Endometrium (tissue), 2 donors: ENCODE results near the gene OGT.
"Not testable (repeated sequence)": the region's sequence is repeated elsewhere in the genome, so short reads cannot be mapped to it uniquely, and the experiment has no call there.

ENCODE experiments used
- FAIRE-seq: peaks from 2 replicates; lab custom pipeline; 2012; peaks lifted over from hg19 to GRCh38; lab: Jason Lieb, UNC
- donor health status: control.
- donor health status: control.

The OGT gene

GRCh38 chrX:71540801-71541200 lies 7.9 kb downstream of the OGT start:
- no peak for FAIRE-seq

DNA sequence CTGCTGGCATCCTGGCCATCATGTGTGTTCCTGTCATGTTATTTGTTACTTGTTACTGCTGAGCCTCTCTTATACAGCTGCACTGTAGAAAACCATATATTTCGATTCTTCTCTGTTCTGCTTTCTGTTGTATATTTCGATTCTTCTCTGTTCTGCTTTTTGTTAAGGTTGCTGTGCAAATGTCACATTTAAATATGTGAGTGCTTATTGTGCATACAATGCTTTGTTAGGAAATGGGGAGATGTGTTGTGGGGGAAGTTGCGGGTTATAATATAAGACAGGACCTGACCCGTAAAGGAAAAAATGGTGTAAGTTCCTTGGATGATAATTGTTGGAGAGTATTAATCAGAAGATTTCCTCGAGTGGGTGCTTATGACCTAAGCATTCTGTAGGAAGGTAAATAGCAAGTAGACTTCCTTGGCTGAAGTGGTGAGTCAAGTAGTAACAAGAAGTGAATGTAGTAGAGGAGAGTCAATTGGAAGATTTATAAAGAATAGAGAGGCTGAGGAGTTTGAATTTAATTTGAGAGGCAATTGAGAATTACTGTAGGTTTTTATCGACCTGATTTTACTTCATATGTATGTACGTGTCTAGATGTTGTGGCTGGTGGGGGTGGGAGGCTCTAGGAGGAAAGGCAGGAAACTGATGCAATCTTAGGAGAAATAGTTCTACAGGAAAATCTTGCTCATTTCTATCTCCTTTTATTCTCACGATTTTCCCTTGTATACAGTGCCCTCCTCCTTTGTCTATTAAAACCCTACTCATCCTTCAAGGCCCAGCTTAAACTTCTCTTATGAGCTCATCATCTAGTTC lies 8.5 kb downstream of the OGT start:
- no peak for FAIRE-seq

- no peak for FAIRE-seq
These were observed 9.5 kb downstream of the OGT start for GRCh38 chrX:71542411-71542810.

GRCh38 chrX:71542825-71543224 lies 9.9 kb downstream of the OGT start:
- FAIRE-seq = no peak

DNA sequence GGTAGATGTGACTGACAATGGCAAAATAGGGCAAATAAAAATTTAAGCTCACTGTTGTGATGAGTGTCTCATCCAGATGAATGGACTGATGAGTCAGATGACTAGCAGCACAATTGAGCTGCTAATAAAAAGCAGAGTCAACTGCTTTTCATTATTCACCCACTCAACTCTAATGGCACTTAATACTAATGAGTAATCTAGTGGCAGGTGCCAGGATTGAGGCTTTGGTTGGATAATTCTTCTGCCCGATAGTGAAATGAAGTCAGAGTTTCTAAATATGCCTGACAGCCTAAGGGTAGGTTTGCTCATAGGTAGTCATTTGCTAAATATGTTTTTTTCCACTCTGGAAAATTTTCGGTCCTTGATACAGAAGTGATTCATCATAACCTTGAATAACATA lies 10.4 kb downstream of the OGT start:
- no peak for FAIRE-seq

GRCh38 chrX:71545364-71545763 lies 12.5 kb downstream of the OGT start:
- FAIRE-seq = no peak

- no peak for FAIRE-seq
These were observed 14.0 kb downstream of the OGT start for GRCh38 chrX:71546879-71547278.

GRCh38 chrX:71547339-71547738 lies 14.4 kb downstream of the OGT start:
- no peak for FAIRE-seq

DNA sequence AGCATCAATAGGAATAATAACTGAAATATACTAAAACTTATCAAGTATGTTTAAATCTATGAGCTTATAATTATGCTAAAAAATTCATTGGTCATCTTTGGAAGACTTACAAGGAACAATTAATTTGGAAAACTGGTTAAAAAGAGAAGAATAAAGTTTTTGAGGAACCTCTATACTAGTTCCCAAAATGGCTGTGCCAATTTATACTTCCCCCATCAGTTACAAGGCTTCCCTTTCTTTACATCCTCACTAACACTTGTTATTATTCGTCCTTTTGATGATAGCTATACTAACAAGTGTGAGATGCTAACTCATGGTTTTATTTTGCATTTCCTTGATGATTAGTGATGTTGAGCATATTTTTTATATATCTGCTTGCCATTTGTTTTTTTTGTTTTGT lies 17.1 kb downstream of the OGT start:
- FAIRE-seq = no peak

- FAIRE-seq = no peak
These were observed 17.7 kb downstream of the OGT start for GRCh38 chrX:71550578-71550977.

DNA sequence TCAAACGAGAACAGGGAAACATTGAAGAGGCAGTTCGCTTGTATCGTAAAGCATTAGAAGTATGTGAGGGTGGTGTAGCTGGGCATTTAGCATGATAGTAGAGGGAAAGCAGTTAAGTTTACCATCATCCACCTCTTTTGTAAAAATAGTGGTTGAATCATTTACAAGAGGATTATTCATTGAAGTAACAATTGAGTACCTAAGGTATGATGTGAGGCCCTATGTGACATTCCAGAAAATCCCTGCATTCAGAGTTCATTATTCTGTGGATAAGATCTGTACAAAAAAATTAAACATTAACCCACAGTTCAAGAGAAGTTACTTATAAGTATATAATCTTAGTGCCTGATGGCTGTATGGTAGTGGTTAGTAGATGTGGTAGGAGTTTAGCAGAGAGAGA lies 23.1 kb downstream of the OGT start:
- FAIRE-seq = no peak

DNA sequence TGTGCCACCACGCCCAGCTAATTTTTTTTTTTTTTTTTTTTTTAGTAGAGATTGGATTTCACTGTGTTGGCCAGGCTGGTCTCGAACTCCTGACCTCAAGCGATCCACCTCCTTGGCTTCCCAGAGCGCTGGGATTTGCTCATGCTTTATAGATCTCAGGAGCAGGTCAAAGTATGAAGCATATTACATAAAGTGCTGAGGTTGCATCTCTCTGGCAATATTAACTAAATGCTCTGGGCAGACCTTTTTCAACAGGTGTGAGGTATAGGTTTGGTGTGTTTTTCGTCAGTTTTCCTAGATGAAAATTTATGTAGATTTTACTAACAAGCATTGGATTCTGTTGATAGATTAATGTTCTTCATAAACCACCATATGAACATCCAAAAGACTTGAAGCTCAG lies 26.0 kb downstream of the OGT start:
- no peak for FAIRE-seq

DNA sequence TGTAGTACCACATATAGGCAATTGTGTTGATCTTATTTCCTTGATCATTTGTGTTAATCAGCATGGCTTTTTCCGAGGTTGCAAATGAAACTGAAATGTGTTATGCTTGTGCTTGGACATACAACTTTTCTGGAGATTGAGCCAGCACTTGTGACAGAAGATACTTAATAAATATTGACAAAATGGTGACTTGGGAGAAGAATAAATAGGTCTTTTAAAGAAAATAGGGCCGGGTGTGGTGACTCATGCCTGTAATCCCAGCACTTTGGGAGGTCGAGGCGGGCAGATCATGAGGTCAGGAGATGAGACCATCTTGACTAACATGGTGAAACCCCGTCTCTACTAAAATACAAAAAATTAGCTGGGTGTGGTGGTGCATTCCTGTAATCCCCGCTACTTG lies 26.9 kb downstream of the OGT start:
- FAIRE-seq = not testable (repeated sequence)

DNA sequence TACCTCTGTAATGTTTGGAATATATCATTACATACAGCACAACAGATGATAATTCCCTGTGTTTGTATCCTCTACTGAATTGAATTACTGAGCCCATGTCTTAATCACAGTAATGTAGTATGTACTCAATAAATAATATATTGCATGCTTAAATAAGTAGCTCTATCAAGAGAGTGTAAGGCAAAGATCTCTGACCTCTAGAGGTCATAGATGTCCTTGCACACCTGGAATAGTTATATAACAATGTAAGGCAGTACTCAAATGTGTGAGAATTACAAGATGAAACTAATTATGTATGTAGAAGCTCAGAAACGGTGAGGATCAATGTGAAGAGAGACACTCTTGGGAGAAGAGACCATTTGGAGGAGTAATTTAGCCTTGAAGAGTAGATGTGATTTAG lies 31.0 kb downstream of the OGT start:
- FAIRE-seq = no peak

DNA sequence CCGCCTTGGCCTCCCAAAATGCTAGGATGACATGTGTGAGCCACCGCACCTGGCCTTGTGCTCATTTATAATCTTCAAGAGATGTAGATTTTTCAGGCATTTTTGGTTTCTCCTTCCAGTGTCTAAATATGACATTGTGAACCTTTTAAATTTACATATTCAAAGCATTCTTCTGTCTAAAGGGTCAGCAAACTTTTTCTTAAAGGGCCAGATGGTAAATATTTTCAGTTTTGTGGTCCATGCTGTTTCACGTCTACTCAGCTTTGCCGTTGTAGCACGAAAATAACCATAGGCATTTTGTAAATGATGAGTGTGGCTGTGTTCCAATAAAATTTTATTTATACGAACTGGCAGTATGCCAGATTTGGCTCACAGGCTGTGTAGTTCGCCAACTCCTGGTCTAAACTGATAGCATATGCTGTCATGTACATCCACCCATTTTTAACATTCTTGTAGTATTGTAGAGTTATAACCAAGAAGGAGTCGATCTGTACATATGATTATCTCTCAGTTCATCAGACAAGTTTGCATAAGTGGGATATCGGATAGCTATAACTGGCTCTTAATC lies 32.7 kb downstream of the OGT start:
- FAIRE-seq = no peak

- not testable (repeated sequence) for FAIRE-seq
These were observed 38.5 kb downstream of the OGT start for GRCh38 chrX:71571390-71571789.

DNA sequence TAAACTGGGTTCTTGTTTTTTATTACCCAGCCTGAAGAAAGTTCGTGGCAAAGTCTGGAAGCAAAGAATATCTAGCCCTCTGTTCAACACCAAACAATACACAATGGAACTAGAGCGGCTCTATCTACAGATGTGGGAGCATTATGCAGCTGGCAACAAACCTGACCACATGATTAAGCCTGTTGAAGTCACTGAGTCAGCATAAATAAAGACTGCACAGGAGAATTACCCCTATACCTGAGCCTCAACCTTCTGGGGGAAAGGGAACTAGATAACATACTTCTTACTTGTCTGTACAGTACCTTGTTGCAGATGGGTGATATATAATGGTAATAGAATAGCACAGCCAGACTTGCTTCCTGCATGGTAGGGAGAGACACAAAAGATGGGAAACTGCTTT lies 40.7 kb downstream of the OGT start:
- FAIRE-seq = no peak

- FAIRE-seq = no peak
These were observed 44.8 kb downstream of the OGT start for GRCh38 chrX:71577682-71578081.

DNA sequence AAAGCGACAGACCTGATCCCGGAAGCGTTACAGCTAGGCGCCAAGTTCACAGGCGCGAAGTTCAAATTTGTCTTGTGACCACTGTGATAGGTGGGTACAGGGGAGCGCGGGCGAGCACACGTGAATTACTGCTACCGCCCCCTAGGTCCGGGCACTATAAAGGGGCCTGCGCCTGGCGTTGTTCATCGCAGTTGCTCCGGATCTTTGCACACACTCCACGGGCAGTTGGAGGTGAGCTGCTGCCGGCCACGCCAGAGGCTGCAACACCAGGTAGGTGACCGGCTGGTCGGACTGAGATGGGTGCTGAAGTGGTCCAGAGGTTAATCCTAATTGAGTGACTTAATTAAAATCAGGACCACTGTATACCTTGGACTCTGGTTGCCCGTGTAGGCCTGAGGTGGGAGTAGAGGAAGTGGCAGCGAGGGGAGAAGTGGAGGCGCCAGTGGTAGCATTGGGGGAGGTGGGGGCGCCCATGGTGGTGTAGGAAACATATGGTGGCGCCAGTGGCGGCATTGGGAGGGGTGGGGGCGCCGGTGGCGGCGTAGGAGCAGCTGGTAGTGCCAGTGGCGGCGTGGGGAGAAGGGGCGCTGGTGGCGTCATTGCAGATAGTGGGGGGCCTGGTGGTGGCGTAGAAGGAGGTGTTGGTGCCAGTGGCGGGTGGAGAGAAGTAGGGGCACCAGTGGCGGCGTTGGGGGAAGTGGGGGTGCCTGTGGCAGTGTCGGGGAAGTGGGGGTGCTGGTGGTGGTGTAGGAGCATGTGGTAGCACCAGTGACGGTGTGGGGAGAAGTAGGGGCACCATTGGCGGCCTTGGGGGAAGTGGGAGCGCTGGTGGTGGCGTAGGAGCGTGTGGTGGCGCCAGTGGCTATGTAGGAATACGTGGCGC lies 45.6 kb downstream of the OGT start, which contains the start of gene GCNA:
GCNA (plus strand) TSS at position 185 of the 883 bp plus-strand sequence. CDS start 2,385 bp downstream, outside the sequence.
- no peak for FAIRE-seq

DNA sequence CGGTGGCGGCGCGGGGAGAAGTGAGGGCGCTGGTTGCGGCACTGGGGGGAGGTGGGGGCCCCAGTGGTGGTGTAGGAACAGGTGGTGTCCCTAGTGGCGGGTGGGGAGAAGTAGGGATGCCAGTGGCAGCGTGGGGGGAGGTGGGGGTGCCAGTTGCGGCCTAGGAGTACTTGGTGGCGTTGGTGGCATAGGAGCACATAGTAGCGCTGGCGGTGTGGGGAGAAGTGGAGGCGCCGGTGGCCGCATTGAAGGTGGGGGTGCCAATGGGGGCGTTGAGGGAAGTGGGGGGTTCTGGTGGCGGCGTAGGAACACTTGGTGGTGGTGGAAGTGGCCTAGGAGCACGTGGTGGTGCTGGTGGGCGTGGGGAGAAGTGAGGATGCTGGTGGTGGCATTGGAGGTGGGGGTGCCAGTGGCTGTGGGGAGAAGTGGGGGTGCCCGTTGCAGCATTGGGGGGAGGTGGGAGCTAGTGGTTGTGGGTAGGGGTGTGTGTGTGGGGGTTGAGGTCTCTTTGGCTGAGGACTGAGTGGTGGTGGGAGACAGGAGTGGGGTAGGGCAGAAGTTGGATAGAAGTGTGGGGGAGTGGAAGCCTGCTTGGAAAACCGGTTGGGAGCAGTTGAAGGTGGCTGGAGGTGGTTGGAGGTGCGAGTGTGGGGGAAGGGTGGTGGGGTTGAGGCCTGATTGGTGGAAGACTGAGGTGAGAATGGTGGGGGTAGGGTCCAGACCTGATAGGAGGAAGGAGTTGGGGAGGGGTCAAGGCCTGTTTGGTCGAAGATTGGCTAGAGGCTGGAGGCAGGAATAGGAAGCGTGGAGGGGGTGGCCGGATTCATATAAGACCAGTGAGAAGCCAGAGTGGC lies 46.5 kb downstream of the OGT start:
- no peak for FAIRE-seq

DNA sequence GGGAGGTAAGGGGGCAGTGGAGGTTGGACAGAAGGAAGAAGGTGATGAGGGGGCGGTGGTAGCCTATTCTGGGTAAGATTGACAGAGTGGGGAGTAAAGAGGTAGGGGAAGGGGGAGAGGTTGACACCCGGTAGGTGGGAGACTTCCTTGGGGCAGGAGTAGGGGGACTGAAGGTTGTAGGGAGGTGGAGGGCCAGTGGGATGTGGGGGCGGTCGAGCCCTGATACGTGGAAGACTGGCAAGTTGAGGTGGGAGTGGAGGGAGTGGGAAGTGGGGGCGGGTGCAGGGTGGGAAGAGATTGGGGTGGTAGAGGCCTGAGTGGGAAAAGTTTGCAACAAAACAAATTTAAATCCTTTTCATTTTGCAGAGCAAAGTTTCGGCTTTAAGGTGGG lies 47.1 kb downstream of the OGT start:
- FAIRE-seq = no peak

GRCh38 chrX:71581210-71581609 lies 48.3 kb downstream of the OGT start:
- no peak for FAIRE-seq
